GM23338 (cell line): Measurements from ENCODE around the gene MLC1. TPM values are rescaled to one million over a fixed set of nuclear protein-coding genes. Genes with fewer than 3 reads are reported as not detected.

Experiments
- ATAC-seq: fragments of 200-7000 bp; cut with Tn5 transposase; 3 replicates; pipeline ENCODE4 v1.9.1; 2020
- DNase-seq: peaks from one replicate; pipeline ENCODE4 v3.0.0-alpha.2; 2015; ENCODE audit warnings: low spot score
- H2AFZ ChIP-seq: fragments of 200-600 bp; sonication (generic); 2 replicates; pipeline ENCODE4 v1.8.0; 2016; ENCODE audit warnings: antibody characterized with exemption, mild to moderate bottlenecking, moderate library complexity
- H3F3A ChIP-seq: fragments of 200-600 bp; sonication (generic); replicated peaks from 2 replicates; pipeline ENCODE4 v1.8.0; 2017; ENCODE audit warnings: antibody characterized with exemption, mixed run types, low read depth
- H3K27ac ChIP-seq: fragments of 200-600 bp; sonication (generic); 2 replicates; pipeline ENCODE4 v1.6.1; 2016; ENCODE audit warnings: low read depth
- H3K27me3 ChIP-seq: fragments of 200-600 bp; sonication (generic); 2 replicates; pipeline ENCODE4 v1.8.0; 2016; ENCODE audit warnings: mild to moderate bottlenecking, mixed run types, moderate library complexity; ENCODE audit not compliant: insufficient read depth
- H3K36me3 ChIP-seq: fragments of 200-600 bp; sonication (generic); 2 replicates; pipeline ENCODE4 v1.8.0; 2016; ENCODE audit warnings: mild to moderate bottlenecking; ENCODE audit not compliant: insufficient read depth
- H3K4me1 ChIP-seq: fragments of 200-600 bp; sonication (generic); 2 replicates; pipeline ENCODE4 v1.8.0; 2016; ENCODE audit warnings: mild to moderate bottlenecking, moderate library complexity; ENCODE audit not compliant: insufficient read depth
- H3K4me2 ChIP-seq: fragments of 200-600 bp; sonication (generic); 2 replicates; pipeline ENCODE4 v1.7.1; 2017; ENCODE audit warnings: mixed run types
- H3K4me3 ChIP-seq: fragments of 200-600 bp; sonication (generic); 2 replicates; pipeline ENCODE4 v1.6.1; 2016; ENCODE audit warnings: mixed run types
- H3K79me2 ChIP-seq: fragments of 200-600 bp; sonication (generic); replicated peaks from 2 replicates; pipeline ENCODE4 v1.8.0; 2017; ENCODE audit warnings: mild to moderate bottlenecking; ENCODE audit not compliant: insufficient read depth
- H3K9me2 ChIP-seq: fragments of 200-600 bp; sonication (generic); 2 replicates; pipeline ENCODE4 v1.8.0; 2017; ENCODE audit not compliant: insufficient read depth
- H4K20me1 ChIP-seq: fragments of 200-600 bp; sonication (generic); replicated peaks from 2 replicates; pipeline ENCODE4 v1.8.0; 2017; ENCODE audit warnings: mild to moderate bottlenecking; ENCODE audit not compliant: insufficient read depth
- H3K27ac Mint-ChIP-seq: 2 replicates; pipeline ENCODE4 v1.8.0; 2020; ENCODE audit warnings: inconsistent platforms, mild to moderate bottlenecking, moderate library complexity, mixed read lengths
- H3K27me3 Mint-ChIP-seq: 3 replicates; pipeline ENCODE4 v1.8.0; 2022; ENCODE audit warnings: low read depth, mild to moderate bottlenecking, moderate library complexity, mixed read lengths, inconsistent platforms; ENCODE audit not compliant: insufficient read depth, poor library complexity
- H3K36me3 Mint-ChIP-seq: 3 replicates; pipeline ENCODE4 v1.8.0; 2021; ENCODE audit warnings: low read depth, mild to moderate bottlenecking, inconsistent platforms, moderate library complexity, mixed read lengths
- H3K4me1 Mint-ChIP-seq: 3 replicates; pipeline ENCODE4 v1.8.0; 2020; ENCODE audit warnings: mild to moderate bottlenecking, inconsistent platforms, mixed read lengths
- H3K4me3 Mint-ChIP-seq: 3 replicates; pipeline ENCODE4 v1.8.0; 2021; ENCODE audit warnings: moderate library complexity, mild to moderate bottlenecking, inconsistent platforms, mixed read lengths
- H3K9me3 Mint-ChIP-seq: 3 replicates; pipeline ENCODE4 v1.8.0; 2020; ENCODE audit warnings: moderate library complexity, mild to moderate bottlenecking, inconsistent platforms, mixed read lengths
- CTCF ChIP-seq, 2 experiments: fragments of 200-600 bp in 1 of 2; sonication (generic) in 1 of 2; conservative IDR thresholded peaks; 2 replicates each; pipeline versions ENCODE4 v1.5.1 to v1.6.1; 2016 to 2017; ENCODE audit warnings: antibody characterized with exemption in 2 of 2, low read depth in 2 of 2, mild to moderate bottlenecking in 2 of 2, moderate library complexity in 1 of 2
- JUNB ChIP-seq: IDR thresholded peaks from one replicate; pipeline ENCODE4 v1.6.1; 2016; ENCODE audit warnings: antibody characterized with exemption; ENCODE audit not compliant: unreplicated experiment
- NANOG ChIP-seq: IDR thresholded peaks from 2 replicates; pipeline ENCODE4 v1.6.1; 2016; ENCODE audit warnings: antibody characterized with exemption, borderline replicate concordance
- POLR2AphosphoS5 ChIP-seq: IDR thresholded peaks from 2 replicates; pipeline ENCODE4 v1.6.1; 2016; ENCODE audit warnings: antibody characterized with exemption, low read depth
- REST ChIP-seq: IDR thresholded peaks from one replicate; pipeline ENCODE4 v1.6.1; 2018; ENCODE audit warnings: antibody characterized with exemption; ENCODE audit not compliant: unreplicated experiment
- ZNF462 ChIP-seq: fragments of 250-450 bp; sonication (Bioruptor Pico); IDR thresholded peaks from 2 replicates; pipeline ENCODE4 v1.5.0; 2020; ENCODE audit warnings: mild to moderate bottlenecking, moderate library complexity
- polyA plus RNA-seq: library from polyadenylated mRNA; unstranded; fragments of >200 nt; fragmentation: Nextera tagmentation; extraction: Ambion mirVana; gene quantifications from 2 replicates; pipeline ENCODE4 v1.2.1, GENCODE V29; 2016
- total RNA-seq: library from RNA; depleted of rRNA; stranded (reverse); fragments of >200 nt; shearing (Covaris generic); gene quantifications from 2 replicates; pipeline ENCODE4 v1.2.3, GENCODE V29; 2014

MLC1 gene
- total and polyA plus RNA-seq, 2 experiments from 2014 or later, result not detected

- no peaks in the 10 kb centered on the region for H3K4me1 Mint-ChIP-seq
- H3K27ac Mint-ChIP-seq, result no peak overlapping the region
- DNase-seq, result peak; percentile 96
- no peaks in the 10 kb centered on the region for H3K36me3 ChIP-seq
- H3K4me1 ChIP-seq, result no peaks in the 10 kb centered on the region
- H3K27ac ChIP-seq, result no peak overlapping the region
- H3K4me2 ChIP-seq, result peak overlapping the region; percentile 77
- no peaks in the 10 kb centered on the region for H4K20me1 ChIP-seq
- peak overlapping the region; percentile 51; the same call in 1 of the 2 replicates for H3K4me3 ChIP-seq
- H3K27me3 Mint-ChIP-seq, result peaks cover 15% of the 10 kb centered on the region
- no peaks in the 10 kb centered on the region for H3K36me3 Mint-ChIP-seq
- H3F3A ChIP-seq, result no peaks in the 10 kb centered on the region
- H3K79me2 ChIP-seq, result no peaks in the 10 kb centered on the region
- TF ChIP-seq REST (peak; percentile 1), POLR2AphosphoS5 (no peak), CTCF (conservative IDR thresholded peaks at IDR 0.05; ENCODE audit: low read depth in 2 of 2) (peak; percentile 69 to 93)
- no peak overlapping the region for H3K4me3 Mint-ChIP-seq
- peak; percentile 95 for ATAC-seq
- peaks cover 17% of the 10 kb centered on the region; the same call in 1 of the 2 replicates for H3K27me3 ChIP-seq
- peak overlapping the region; percentile 93; the same call in 1 of the 2 replicates for H2AFZ ChIP-seq
- H3K9me3 Mint-ChIP-seq, result no peaks in the 10 kb centered on the region
- no peaks in the 10 kb centered on the region for H3K9me2 ChIP-seq
Observed at GRCh38 chr22:50030297-50031188, 54.7 kb downstream of the MLC1 start.

GRCh38 chr22:50027639-50028537, 57.3 kb downstream of the MLC1 start:
- no peak for ATAC-seq
- no peak overlapping the region for H3K27ac Mint-ChIP-seq
- no peak for TF ChIP-seq ZNF462 (CRISPR knock-in tag)
- TF ChIP-seq NANOG, result no peak
- no peak for TF ChIP-seq JUNB

More at GRCh38 chr22:50027639-50028537, 57.3 kb downstream of the MLC1 start:
- Mint-ChIP-seq H3K4me3 (no peak overlapping the region; the same call in 2 of the 3 replicates), H3K27me3 (peaks cover 16% of the 10 kb centered on the region), H3K4me1 (no peaks in the 10 kb centered on the region), H3K9me3 (no peaks in the 10 kb centered on the region), H3K36me3 (no peaks in the 10 kb centered on the region)
- no peak overlapping the region for H3K4me2 ChIP-seq
- no peak overlapping the region for H2AFZ ChIP-seq
- peaks cover 17% of the 10 kb centered on the region; the same call in 1 of the 2 replicates for H3K27me3 ChIP-seq
- H3K36me3 ChIP-seq, result no peaks in the 10 kb centered on the region
- DNase-seq, result no peak
- no peak overlapping the region for H3K4me3 ChIP-seq
- H4K20me1 ChIP-seq, result no peaks in the 10 kb centered on the region
- no peaks in the 10 kb centered on the region for H3K4me1 ChIP-seq
- H3K79me2 ChIP-seq, result no peaks in the 10 kb centered on the region
- no peaks in the 10 kb centered on the region for H3F3A ChIP-seq
- H3K9me2 ChIP-seq, result no peaks in the 10 kb centered on the region
- no peak overlapping the region for H3K27ac ChIP-seq
